Ovary (tissue), 3 donors: ENCODE measurements around the gene TTC13.

ENCODE experiments used
- CTCF ChIP-seq, 3 donors: fragments of 450-650 bp in 2 of 3; fragments of 200-600 bp in 1 of 3; IDR thresholded peaks; one replicate each; pipeline versions ENCODE4 v1.5.1 to v1.8.0; 2016 to 2022; ENCODE audit warnings: antibody characterized with exemption in 3 of 3, mild to moderate bottlenecking in 1 of 3
- EP300 ChIP-seq: sonication (generic); formaldehyde crosslinking; IDR thresholded peaks from one replicate; pipeline ENCODE4 v1.6.1; 2017; ENCODE audit warnings: antibody characterized with exemption
- POLR2A ChIP-seq: fragments of 450-650 bp; IDR thresholded peaks from one replicate; pipeline ENCODE4 v1.6.1; 2017; ENCODE audit warnings: antibody characterized with exemption, mild to moderate bottlenecking, moderate library complexity
- donor health status: DM: no; HTN: no; CAD: no.

GRCh38 chr1:230994860-230995259 is 16.2 kb upstream of the TTC13 start:
- no peak for TF ChIP-seq CTCF (IDR thresholded peaks at IDR 0.05)
- TF ChIP-seq POLR2A = no peak
- TF ChIP-seq EP300 = no peak
